Ascending aorta (tissue), 2 donors: ENCODE results near the gene CHN2. TPM values are rescaled to one million over a fixed set of nuclear protein-coding genes. Genes with fewer than 3 reads are reported as not detected.
A peak's percentile ranks its signal among the peaks of the same experiment; 100 is the strongest.

Experiments used
- DNase-seq, 2 donors: peaks; one replicate each; pipeline ENCODE4 v3.0.0-alpha.2; 2019; ENCODE audit warnings: low spot score in 2 of 2
- H3K27ac ChIP-seq, 2 donors: fragments of 200-600 bp; sonication (generic); one replicate each; pipeline ENCODE4 v1.5.1; 2016 to 2017; ENCODE audit warnings: mild to moderate bottlenecking in 1 of 2
- H3K27me3 ChIP-seq: fragments of 200-600 bp; sonication (generic); one replicate; pipeline ENCODE4 v1.5.1; 2017
- H3K36me3 ChIP-seq, 2 donors: fragments of 200-600 bp; sonication (generic); one replicate each; pipeline ENCODE4 v1.5.1; 2016
- H3K4me1 ChIP-seq, 2 donors: fragments of 200-600 bp; sonication (generic); one replicate each; pipeline ENCODE4 v1.5.1; 2016 to 2017; ENCODE audit warnings: mild to moderate bottlenecking in 1 of 2
- H3K4me3 ChIP-seq, 2 donors: fragments of 200-600 bp; sonication (generic); one replicate each; pipeline ENCODE4 v1.5.1; 2016 to 2017; ENCODE audit warnings: mild to moderate bottlenecking in 1 of 2
- H3K9me3 ChIP-seq, 2 donors: fragments of 200-600 bp; sonication (generic); one replicate each; pipeline ENCODE4 v1.5.1; 2016
- intact Hi-C: fragments of 100-400 bp; cut with DNase I; formaldehyde crosslinking; loops from one replicate; pipeline ENCODE4 v1.15.1; 2023
- total RNA-seq: library from RNA; depleted of rRNA; stranded (reverse); fragments of >200 nt; gene quantifications from one replicate; pipeline ENCODE4 v1.1.0, GENCODE V29; 2016
- TF ChIP-seq, protein P1 (sequence below), 3 experiments: fragments of 200-600 bp in 2 of 3; fragments of 450-650 bp in 1 of 3; sonication (generic) in 2 of 3; IDR thresholded peaks; one replicate each; pipeline ENCODE4 v1.5.1; 2016 to 2019; ENCODE audit warnings: antibody characterized with exemption in 3 of 3, mild to moderate bottlenecking in 1 of 3, moderate library complexity in 1 of 3

Gene CHN2
- total RNA-seq, 1 donor from 2014 or later = 8.7 TPM

DNA sequence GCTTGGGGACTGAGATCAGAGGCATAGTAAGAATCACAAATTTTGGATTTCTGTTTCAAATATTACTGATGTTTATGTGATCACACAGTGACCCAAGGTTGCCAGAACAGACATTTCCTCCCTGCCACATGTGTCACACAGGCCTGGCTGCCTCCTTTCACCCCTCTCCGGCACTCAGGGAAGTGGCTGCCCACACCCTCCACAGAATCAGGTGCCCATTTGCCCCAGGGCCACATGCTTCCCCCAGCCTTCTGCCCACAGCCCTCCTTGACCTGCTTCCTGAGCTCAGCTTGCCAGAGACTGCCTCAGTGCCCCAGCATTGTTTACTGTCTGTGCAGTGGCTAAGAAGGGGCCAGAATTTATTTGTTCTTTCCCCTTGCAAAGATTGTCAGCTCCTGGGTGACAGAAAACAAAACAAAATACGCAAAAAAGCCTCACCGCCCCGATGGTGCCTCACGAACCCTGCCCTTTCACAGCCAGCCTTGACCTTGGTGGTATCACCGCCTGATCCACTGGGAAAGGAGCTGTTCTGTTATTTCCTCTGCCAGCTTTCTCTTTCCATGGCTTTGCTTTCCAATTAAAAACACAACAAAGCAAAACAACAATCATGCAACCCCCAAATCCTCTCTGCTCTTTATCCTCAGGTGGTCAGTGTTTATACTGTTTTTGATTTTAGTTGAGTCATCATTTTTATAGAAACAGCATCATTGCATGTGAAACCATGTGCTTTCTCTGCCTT, 52.8 kb downstream of the CHN2 start:
- Histone ChIP-seq H3K27ac (no peak overlapping the region), H3K4me1 (no peaks in the 10 kb centered on the region), H3K4me3 (no peak overlapping the region), H3K27me3 (no peaks in the 10 kb centered on the region), H3K9me3 (no peaks in the 10 kb centered on the region), H3K36me3 (no peaks in the 10 kb centered on the region)
- TF ChIP-seq, protein P1, sequence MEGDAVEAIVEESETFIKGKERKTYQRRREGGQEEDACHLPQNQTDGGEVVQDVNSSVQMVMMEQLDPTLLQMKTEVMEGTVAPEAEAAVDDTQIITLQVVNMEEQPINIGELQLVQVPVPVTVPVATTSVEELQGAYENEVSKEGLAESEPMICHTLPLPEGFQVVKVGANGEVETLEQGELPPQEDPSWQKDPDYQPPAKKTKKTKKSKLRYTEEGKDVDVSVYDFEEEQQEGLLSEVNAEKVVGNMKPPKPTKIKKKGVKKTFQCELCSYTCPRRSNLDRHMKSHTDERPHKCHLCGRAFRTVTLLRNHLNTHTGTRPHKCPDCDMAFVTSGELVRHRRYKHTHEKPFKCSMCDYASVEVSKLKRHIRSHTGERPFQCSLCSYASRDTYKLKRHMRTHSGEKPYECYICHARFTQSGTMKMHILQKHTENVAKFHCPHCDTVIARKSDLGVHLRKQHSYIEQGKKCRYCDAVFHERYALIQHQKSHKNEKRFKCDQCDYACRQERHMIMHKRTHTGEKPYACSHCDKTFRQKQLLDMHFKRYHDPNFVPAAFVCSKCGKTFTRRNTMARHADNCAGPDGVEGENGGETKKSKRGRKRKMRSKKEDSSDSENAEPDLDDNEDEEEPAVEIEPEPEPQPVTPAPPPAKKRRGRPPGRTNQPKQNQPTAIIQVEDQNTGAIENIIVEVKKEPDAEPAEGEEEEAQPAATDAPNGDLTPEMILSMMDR (IDR thresholded peaks at IDR 0.05) = no peak
- intact Hi-C loops = no loop called here
- no peak for DNase-seq

GRCh38 chr7:29247963-29248236, 53.3 kb downstream of the CHN2 start:
- no peak overlapping the region for H3K4me3 ChIP-seq
- H3K27ac ChIP-seq = no peak overlapping the region
- TF ChIP-seq, protein P1 (IDR thresholded peaks at IDR 0.05) = no peak
- no peak for DNase-seq
- H3K9me3 ChIP-seq = no peaks in the 10 kb centered on the region
- intact Hi-C loops = no loop called here
- H3K36me3 ChIP-seq = no peaks in the 10 kb centered on the region
- no peaks in the 10 kb centered on the region for H3K27me3 ChIP-seq
- no peaks in the 10 kb centered on the region for H3K4me1 ChIP-seq

DNA sequence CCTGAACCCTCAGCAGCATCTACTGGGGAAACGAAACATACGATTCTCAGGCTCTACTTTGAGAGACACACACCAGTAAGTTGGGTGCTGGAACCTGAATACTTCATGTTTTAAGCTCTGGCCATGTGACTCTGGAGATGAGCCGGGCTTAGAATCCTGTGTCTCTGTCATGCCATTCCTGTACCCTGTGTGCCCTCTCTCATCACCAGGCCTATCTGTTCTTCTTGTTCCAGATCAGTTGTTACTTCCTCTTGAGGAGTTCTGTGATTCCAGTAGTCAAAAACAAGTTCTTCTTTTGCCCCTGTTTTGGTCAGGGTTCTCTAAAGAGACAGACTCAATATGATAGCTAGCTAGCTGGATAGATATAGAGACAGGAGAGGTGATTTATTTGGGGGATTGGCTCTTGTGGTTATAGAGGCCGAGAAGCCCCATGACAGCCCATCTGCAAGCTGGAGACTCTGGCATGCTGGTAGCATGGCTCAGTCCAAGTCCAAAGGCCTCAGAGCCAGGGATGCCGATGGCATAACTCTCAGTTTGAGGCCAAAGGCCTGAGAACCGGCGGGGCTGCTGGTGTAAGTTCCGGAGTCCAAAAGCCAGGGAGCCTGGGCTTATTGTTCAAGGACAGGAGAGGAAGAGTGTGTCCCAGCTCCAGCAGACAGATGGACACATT, 54.3 kb downstream of the CHN2 start:
- H3K27me3 ChIP-seq = no peaks in the 10 kb centered on the region
- intact Hi-C loops = no loop called here
- TF ChIP-seq, protein P1 (IDR thresholded peaks at IDR 0.05) = no peak
- H3K27ac ChIP-seq = peak overlapping the region in 1 of 2 donors; percentile 37
- H3K4me3 ChIP-seq = no peak overlapping the region
- no peaks in the 10 kb centered on the region for H3K4me1 ChIP-seq
- H3K36me3 ChIP-seq = no peaks in the 10 kb centered on the region
- DNase-seq = no peak
- no peaks in the 10 kb centered on the region for H3K9me3 ChIP-seq

GRCh38 chr7:29249383-29249750, 54.8 kb downstream of the CHN2 start:
- TF ChIP-seq, protein P1 (IDR thresholded peaks at IDR 0.05) = no peak
- H3K27me3 ChIP-seq = no peaks in the 10 kb centered on the region
- H3K9me3 ChIP-seq = no peaks in the 10 kb centered on the region
- H3K27ac ChIP-seq = no peak overlapping the region
- no peak overlapping the region for H3K4me3 ChIP-seq
- no peak for DNase-seq
- no peaks in the 10 kb centered on the region for H3K4me1 ChIP-seq
- intact Hi-C loops = no loop called here
- H3K36me3 ChIP-seq = no peaks in the 10 kb centered on the region

- Histone ChIP-seq H3K4me1 (no peaks in the 10 kb centered on the region), H3K4me3 (no peak overlapping the region), H3K27ac (no peak overlapping the region), H3K27me3 (no peaks in the 10 kb centered on the region), H3K36me3 (no peaks in the 10 kb centered on the region), H3K9me3 (no peaks in the 10 kb centered on the region)
- intact Hi-C loops = no loop called here
- TF ChIP-seq, protein P1 (IDR thresholded peaks at IDR 0.05) = no peak
- no peak for DNase-seq
Observed at GRCh38 chr7:29249860-29250259, 55.3 kb downstream of the CHN2 start.
